K562 (cell line): ENCODE data around the gene ANO6. TPM values are rescaled to one million over a fixed set of nuclear protein-coding genes. Genes with fewer than 3 reads are reported as not detected.

Experiments
- HOXB6 ChIP-seq: fragments of 250-450 bp; sonication (Bioruptor Pico); IDR thresholded peaks from 2 replicates; pipeline ENCODE4 v1.5.1; 2022; ENCODE audit warnings: mild to moderate bottlenecking, borderline replicate concordance
- MTF1 ChIP-seq: fragments of 250-450 bp; sonication (Bioruptor Pico); IDR thresholded peaks from 2 replicates; pipeline ENCODE4 v1.9.0; 2021; ENCODE audit warnings: moderate library complexity, mild to moderate bottlenecking, inconsistent platforms, borderline replicate concordance
- NRF1 ChIP-seq, 2 experiments: fragments of 450-650 bp; IDR thresholded peaks in 1 of 2; conservative IDR thresholded peaks in 1 of 2; 2 replicates each; pipeline ENCODE4 v1.6.1; 2014; ENCODE audit warnings: mild to moderate bottlenecking in 2 of 2
- PHF8 ChIP-seq: fragments of 200-600 bp; sonication (generic); IDR thresholded peaks from 2 replicates; pipeline ENCODE4 v1.6.1; 2012; ENCODE audit warnings: mixed run types, mild to moderate bottlenecking, inconsistent platforms, low read length, moderate library complexity, borderline replicate concordance
- POLR2H ChIP-seq: IDR thresholded peaks from 2 replicates; pipeline ENCODE4 v1.6.1; 2016; ENCODE audit warnings: missing genetic modification characterization, low read depth, mild to moderate bottlenecking, control low read depth, missing compliant biosample characterization, moderate library complexity
- RBM34 ChIP-seq: fragments of 200-400 bp; formaldehyde crosslinking; IDR thresholded peaks from 2 replicates; pipeline ENCODE4 v1.6.1; 2018; ENCODE audit warnings: low read length, borderline replicate concordance; ENCODE audit not compliant: insufficient read depth
- RHOXF2B ChIP-seq: fragments of 250-450 bp; sonication (Bioruptor Pico); conservative IDR thresholded peaks from 2 replicates; pipeline ENCODE4 v1.5.1; 2021
- SREBF2 ChIP-seq: sonication (generic); formaldehyde crosslinking; IDR thresholded peaks from 2 replicates; pipeline ENCODE4 v1.4.0; 2020; ENCODE audit warnings: mild to moderate bottlenecking, missing genetic modification reagents
- SRSF9 ChIP-seq: fragments of 200-400 bp; formaldehyde crosslinking; IDR thresholded peaks from 2 replicates; pipeline ENCODE4 v1.6.1; 2017; ENCODE audit warnings: low read depth, low read length, borderline replicate concordance
- TAF7 ChIP-seq: fragments of 450-650 bp; IDR thresholded peaks from 2 replicates; pipeline ENCODE4 v1.6.1; 2016; ENCODE audit warnings: missing genetic modification characterization, missing compliant biosample characterization
- TARDBP ChIP-seq: fragments of 450-650 bp; IDR thresholded peaks from 2 replicates; pipeline ENCODE4 v1.6.1; 2016
- TBP ChIP-seq: optimal IDR thresholded peaks from 2 replicates; pipeline ENCODE3; 2011; ENCODE audit warnings: low read depth, low read length, improper control_type of control experiment
- ZNF232 ChIP-seq: sonication (generic); formaldehyde crosslinking; IDR thresholded peaks from 2 replicates; pipeline ENCODE4 v1.8.0; 2022; ENCODE audit warnings: mild to moderate bottlenecking, missing genetic modification reagents
- ZNF561 ChIP-seq: fragments of 450-650 bp; formaldehyde crosslinking; conservative IDR thresholded peaks from 2 replicates; pipeline ENCODE4 v1.4.0; 2020; ENCODE audit warnings: mild to moderate bottlenecking, moderate library complexity
- ZNF57 ChIP-seq: fragments of 450-650 bp; formaldehyde crosslinking; IDR thresholded peaks from 2 replicates; pipeline ENCODE4 v1.4.0; 2020; ENCODE audit warnings: mild to moderate bottlenecking, moderate library complexity
- ZNF589 ChIP-seq: fragments of 200-800 bp; sonication (Bioruptor generic); IDR thresholded peaks from 2 replicates; pipeline ENCODE4 v1.6.1; 2016; ENCODE audit warnings: low read depth, missing genetic modification characterization, missing compliant biosample characterization
- ZNF76 ChIP-seq: fragments of 250-450 bp; sonication (Bioruptor Pico); IDR thresholded peaks from 2 replicates; pipeline ENCODE4 v1.4.0; 2020; ENCODE audit warnings: mild to moderate bottlenecking, moderate library complexity, borderline replicate concordance
- polyA plus RNA-seq, 8 experiments: library from polyadenylated mRNA; depleted of rRNA in 4 of 8; stranded (reverse) in 5 of 8; unstranded in 3 of 8; fragments of >200 nt; fragmentation: Nextera tagmentation in 2 of 8; fragmentation: Illumina TruSeq in 1 of 8; extraction: Ambion mirVana in 2 of 8; extraction: Trizol in 1 of 8; gene quantifications; 2 replicates each; pipeline versions ENCODE4 v1.2.1 to v1.2.3, GENCODE V29; 2011 to 2014; ENCODE audit warnings: inconsistent platforms in 1 of 8, missing spikeins in 1 of 8
- total RNA-seq, 7 experiments: library from RNA; depleted of rRNA in 6 of 7; stranded (reverse); fragments of >200 nt in 6 of 7; fragmentation: Illumina TruSeq in 2 of 7; extraction: Trizol in 2 of 7; gene quantifications; 2 replicates each; pipeline versions ENCODE4 v1.2.1 to v1.2.3, GENCODE V29; 2011 to 2021; ENCODE audit warnings: low replicate concordance in 1 of 7
- TF ChIP-seq, protein P1 (sequence below): sonication (generic); formaldehyde crosslinking; IDR thresholded peaks from 2 replicates; pipeline ENCODE4 v1.8.0; 2023; ENCODE audit warnings: mild to moderate bottlenecking, missing genetic modification reagents
- TF ChIP-seq, protein P2 (sequence below): sonication (generic); formaldehyde crosslinking; IDR thresholded peaks from 2 replicates; pipeline ENCODE4 v1.8.0; 2022; ENCODE audit warnings: mild to moderate bottlenecking, missing genetic modification reagents
- TF ChIP-seq, protein P3 (sequence below): fragments of 450-650 bp; conservative IDR thresholded peaks from 2 replicates; pipeline ENCODE4 v1.6.1; 2016; ENCODE audit warnings: missing genetic modification characterization, low read depth, mild to moderate bottlenecking, missing compliant biosample characterization, moderate library complexity
- TF ChIP-seq, protein P4 (sequence below): fragments of 250-450 bp; sonication (Bioruptor Pico); IDR thresholded peaks from 2 replicates; pipeline ENCODE4 v1.9.0; 2021; ENCODE audit warnings: mild to moderate bottlenecking
- TF ChIP-seq, protein P5 (sequence below): sonication (generic); formaldehyde crosslinking; IDR thresholded peaks from 2 replicates; pipeline ENCODE4 v1.8.0; 2023; ENCODE audit warnings: mild to moderate bottlenecking, missing genetic modification reagents

The ANO6 gene
- total and polyA plus RNA-seq, 9 of the 15 experiments (the other 6 are each of a cell fraction or from before 2014, with no cell fraction given): 3.5 to 24.7 (median 20.3) TPM

DNA sequence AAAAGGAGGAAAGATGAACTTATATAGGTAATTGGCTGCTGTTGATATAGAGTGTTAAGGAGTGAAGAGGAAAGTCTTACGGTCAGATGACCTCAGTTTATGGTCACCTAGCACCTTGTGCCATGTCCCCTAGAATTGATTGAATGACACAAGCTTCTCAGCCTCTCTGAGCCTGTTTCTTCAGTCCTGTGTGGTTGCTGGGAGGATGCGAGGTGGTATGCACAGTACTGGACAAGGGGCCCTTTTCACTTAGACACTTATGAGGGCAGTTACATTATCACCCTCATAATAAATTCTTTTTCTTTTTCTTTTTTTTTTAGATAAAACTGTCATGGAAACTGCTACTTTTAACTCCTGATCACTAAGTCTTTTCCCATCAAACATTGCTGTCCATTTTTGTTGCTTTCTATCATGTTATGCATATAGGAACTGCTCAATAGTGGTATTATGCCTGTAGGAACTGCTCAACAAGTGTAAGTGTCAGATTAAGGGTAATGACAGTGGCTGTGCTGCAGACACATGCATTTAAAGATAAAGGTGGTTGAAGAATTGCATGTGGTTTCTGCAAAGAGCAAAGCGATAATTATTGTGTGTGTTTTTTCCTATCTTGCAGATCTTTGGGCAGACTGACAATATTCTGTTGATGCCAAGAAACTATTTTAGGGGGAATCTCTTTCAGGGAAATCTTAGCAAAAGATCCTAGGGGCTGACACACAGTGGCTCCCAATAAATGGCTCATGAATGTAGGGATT lies 11.6 kb downstream of the ANO6 start (continued):
- TF ChIP-seq, protein P1, sequence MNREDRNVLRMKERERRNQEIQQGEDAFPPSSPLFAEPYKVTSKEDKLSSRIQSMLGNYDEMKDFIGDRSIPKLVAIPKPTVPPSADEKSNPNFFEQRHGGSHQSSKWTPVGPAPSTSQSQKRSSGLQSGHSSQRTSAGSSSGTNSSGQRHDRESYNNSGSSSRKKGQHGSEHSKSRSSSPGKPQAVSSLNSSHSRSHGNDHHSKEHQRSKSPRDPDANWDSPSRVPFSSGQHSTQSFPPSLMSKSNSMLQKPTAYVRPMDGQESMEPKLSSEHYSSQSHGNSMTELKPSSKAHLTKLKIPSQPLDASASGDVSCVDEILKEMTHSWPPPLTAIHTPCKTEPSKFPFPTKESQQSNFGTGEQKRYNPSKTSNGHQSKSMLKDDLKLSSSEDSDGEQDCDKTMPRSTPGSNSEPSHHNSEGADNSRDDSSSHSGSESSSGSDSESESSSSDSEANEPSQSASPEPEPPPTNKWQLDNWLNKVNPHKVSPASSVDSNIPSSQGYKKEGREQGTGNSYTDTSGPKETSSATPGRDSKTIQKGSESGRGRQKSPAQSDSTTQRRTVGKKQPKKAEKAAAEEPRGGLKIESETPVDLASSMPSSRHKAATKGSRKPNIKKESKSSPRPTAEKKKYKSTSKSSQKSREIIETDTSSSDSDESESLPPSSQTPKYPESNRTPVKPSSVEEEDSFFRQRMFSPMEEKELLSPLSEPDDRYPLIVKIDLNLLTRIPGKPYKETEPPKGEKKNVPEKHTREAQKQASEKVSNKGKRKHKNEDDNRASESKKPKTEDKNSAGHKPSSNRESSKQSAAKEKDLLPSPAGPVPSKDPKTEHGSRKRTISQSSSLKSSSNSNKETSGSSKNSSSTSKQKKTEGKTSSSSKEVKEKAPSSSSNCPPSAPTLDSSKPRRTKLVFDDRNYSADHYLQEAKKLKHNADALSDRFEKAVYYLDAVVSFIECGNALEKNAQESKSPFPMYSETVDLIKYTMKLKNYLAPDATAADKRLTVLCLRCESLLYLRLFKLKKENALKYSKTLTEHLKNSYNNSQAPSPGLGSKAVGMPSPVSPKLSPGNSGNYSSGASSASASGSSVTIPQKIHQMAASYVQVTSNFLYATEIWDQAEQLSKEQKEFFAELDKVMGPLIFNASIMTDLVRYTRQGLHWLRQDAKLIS (CRISPR knock-in tag): no peak
- TF ChIP-seq SREBF2 (no peak), ZNF232 (no peak), RHOXF2B (no peak), ZNF57 (CRISPR knock-in tag) (no peak), RBM34 (no peak), SRSF9 (no peak), NRF1 (conservative IDR thresholded peaks at IDR 0.05 in 1 of 2, IDR thresholded peaks at IDR 0.05 in 1 of 2) (no peak), HOXB6 (CRISPR knock-in tag) (no peak), POLR2H (tag) (no peak), ZNF561 (CRISPR knock-in tag) (no peak), TAF7 (no peak), TBP (no peak), ZNF589 (CRISPR knock-in tag) (no peak), TARDBP (no peak), MTF1 (CRISPR knock-in tag) (no peak), ZNF76 (no peak), PHF8 (no peak)
- TF ChIP-seq, protein P2, sequence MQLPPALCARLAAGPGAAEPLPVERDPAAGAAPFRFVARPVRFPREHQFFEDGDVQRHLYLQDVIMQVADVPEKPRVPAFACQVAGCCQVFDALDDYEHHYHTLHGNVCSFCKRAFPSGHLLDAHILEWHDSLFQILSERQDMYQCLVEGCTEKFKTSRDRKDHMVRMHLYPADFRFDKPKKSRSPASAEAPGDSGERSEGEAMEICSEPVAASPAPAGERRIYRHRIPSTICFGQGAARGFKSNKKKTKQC: no peak
- TF ChIP-seq, protein P3, sequence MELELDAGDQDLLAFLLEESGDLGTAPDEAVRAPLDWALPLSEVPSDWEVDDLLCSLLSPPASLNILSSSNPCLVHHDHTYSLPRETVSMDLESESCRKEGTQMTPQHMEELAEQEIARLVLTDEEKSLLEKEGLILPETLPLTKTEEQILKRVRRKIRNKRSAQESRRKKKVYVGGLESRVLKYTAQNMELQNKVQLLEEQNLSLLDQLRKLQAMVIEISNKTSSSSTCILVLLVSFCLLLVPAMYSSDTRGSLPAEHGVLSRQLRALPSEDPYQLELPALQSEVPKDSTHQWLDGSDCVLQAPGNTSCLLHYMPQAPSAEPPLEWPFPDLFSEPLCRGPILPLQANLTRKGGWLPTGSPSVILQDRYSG (tag): no peak
- TF ChIP-seq, protein P4, sequence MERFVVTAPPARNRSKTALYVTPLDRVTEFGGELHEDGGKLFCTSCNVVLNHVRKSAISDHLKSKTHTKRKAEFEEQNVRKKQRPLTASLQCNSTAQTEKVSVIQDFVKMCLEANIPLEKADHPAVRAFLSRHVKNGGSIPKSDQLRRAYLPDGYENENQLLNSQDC (CRISPR knock-in tag): no peak
- TF ChIP-seq, protein P5, sequence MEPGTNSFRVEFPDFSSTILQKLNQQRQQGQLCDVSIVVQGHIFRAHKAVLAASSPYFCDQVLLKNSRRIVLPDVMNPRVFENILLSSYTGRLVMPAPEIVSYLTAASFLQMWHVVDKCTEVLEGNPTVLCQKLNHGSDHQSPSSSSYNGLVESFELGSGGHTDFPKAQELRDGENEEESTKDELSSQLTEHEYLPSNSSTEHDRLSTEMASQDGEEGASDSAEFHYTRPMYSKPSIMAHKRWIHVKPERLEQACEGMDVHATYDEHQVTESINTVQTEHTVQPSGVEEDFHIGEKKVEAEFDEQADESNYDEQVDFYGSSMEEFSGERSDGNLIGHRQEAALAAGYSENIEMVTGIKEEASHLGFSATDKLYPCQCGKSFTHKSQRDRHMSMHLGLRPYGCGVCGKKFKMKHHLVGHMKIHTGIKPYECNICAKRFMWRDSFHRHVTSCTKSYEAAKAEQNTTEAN (CRISPR knock-in tag): no peak
